Stomach smooth muscle (tissue), 2 donors: Measurements from ENCODE around the gene PTPRG.

ENCODE experiments used
- H3K27ac ChIP-seq: one replicate; pipeline ENCODE4 v1.7.0; 2013; ENCODE audit warnings: mild to moderate bottlenecking, low read length, inconsistent platforms
- H3K27me3 ChIP-seq, 2 donors: one replicate each; pipeline ENCODE4 v1.7.0; 2013; ENCODE audit warnings: low read length in 2 of 2; ENCODE audit not compliant: insufficient read depth in 2 of 2, control insufficient read depth in 1 of 2
- H3K36me3 ChIP-seq, 2 donors: one replicate each; pipeline ENCODE4 v1.7.0; 2013; ENCODE audit warnings: low read length in 2 of 2; ENCODE audit not compliant: control insufficient read depth in 2 of 2, insufficient read depth in 2 of 2
- H3K4me1 ChIP-seq: one replicate; pipeline ENCODE4 v1.7.0; 2013; ENCODE audit warnings: low read length; ENCODE audit not compliant: control insufficient read depth, insufficient read depth
- H3K4me3 ChIP-seq, 2 donors: one replicate each; pipeline ENCODE4 v1.7.0; 2013; ENCODE audit warnings: low read length in 2 of 2
- H3K9ac ChIP-seq, 2 donors: one replicate each; pipeline ENCODE4 v1.7.0; 2013; ENCODE audit warnings: low read length in 2 of 2, mild to moderate bottlenecking in 1 of 2
- H3K9me3 ChIP-seq, 2 donors: one replicate each; pipeline ENCODE4 v1.7.0; 2013; ENCODE audit warnings: low read length in 2 of 2; ENCODE audit not compliant: control insufficient read depth in 2 of 2
- donor health status: healthy.
- donor health status: Pancreatic carcinoma.

PTPRG gene

GRCh38 chr3:62100282-62100989 is 539.1 kb downstream of the PTPRG start:
- Histone ChIP-seq H3K4me3 (no peak overlapping the region), H3K27ac (peak overlapping the region; percentile 4), H3K36me3 (no peaks in the 10 kb centered on the region), H3K27me3 (no peaks in the 10 kb centered on the region), H3K4me1 (no peaks in the 10 kb centered on the region), H3K9me3 (no peaks in the 10 kb centered on the region), H3K9ac (no peak overlapping the region)

GRCh38 chr3:62101488-62101887 is 540.1 kb downstream of the PTPRG start:
- H3K27ac ChIP-seq = no peak overlapping the region
- no peak overlapping the region for H3K4me3 ChIP-seq
- H3K36me3 ChIP-seq = no peaks in the 10 kb centered on the region
- H3K27me3 ChIP-seq = no peaks in the 10 kb centered on the region
- no peaks in the 10 kb centered on the region for H3K4me1 ChIP-seq
- H3K9ac ChIP-seq = no peak overlapping the region
- no peaks in the 10 kb centered on the region for H3K9me3 ChIP-seq

GRCh38 chr3:62103531-62103930 is 542.2 kb downstream of the PTPRG start:
- H3K4me1 ChIP-seq = no peaks in the 10 kb centered on the region
- H3K4me3 ChIP-seq = no peak overlapping the region
- no peak overlapping the region for H3K9ac ChIP-seq
- no peaks in the 10 kb centered on the region for H3K27me3 ChIP-seq
- no peaks in the 10 kb centered on the region for H3K9me3 ChIP-seq
- H3K27ac ChIP-seq = no peak overlapping the region
- H3K36me3 ChIP-seq = no peaks in the 10 kb centered on the region

GRCh38 chr3:62109534-62109933 is 548.2 kb downstream of the PTPRG start:
- no peak overlapping the region for H3K9ac ChIP-seq
- no peaks in the 10 kb centered on the region for H3K27me3 ChIP-seq
- no peaks in the 10 kb centered on the region for H3K36me3 ChIP-seq
- no peak overlapping the region for H3K27ac ChIP-seq
- no peaks in the 10 kb centered on the region for H3K4me1 ChIP-seq
- no peak overlapping the region for H3K4me3 ChIP-seq
- no peaks in the 10 kb centered on the region for H3K9me3 ChIP-seq

- Histone ChIP-seq H3K27me3 (no peaks in the 10 kb centered on the region), H3K27ac (no peak overlapping the region), H3K4me1 (no peaks in the 10 kb centered on the region), H3K9ac (no peak overlapping the region), H3K9me3 (no peaks in the 10 kb centered on the region), H3K4me3 (no peak overlapping the region), H3K36me3 (no peaks in the 10 kb centered on the region)
Observed at GRCh38 chr3:62110443-62111225, 549.3 kb downstream of the PTPRG start.

- Histone ChIP-seq H3K4me3 (no peak overlapping the region), H3K9ac (no peak overlapping the region), H3K4me1 (no peaks in the 10 kb centered on the region), H3K27ac (no peak overlapping the region), H3K36me3 (no peaks in the 10 kb centered on the region), H3K27me3 (no peaks in the 10 kb centered on the region), H3K9me3 (no peaks in the 10 kb centered on the region)
Observed at GRCh38 chr3:62113092-62113491, 551.7 kb downstream of the PTPRG start.

- Histone ChIP-seq H3K36me3 (no peaks in the 10 kb centered on the region), H3K4me3 (no peak overlapping the region), H3K9ac (no peak overlapping the region), H3K4me1 (peaks cover 4% of the 10 kb centered on the region), H3K27ac (no peak overlapping the region), H3K27me3 (no peaks in the 10 kb centered on the region), H3K9me3 (no peaks in the 10 kb centered on the region)
Observed at GRCh38 chr3:62114763-62115162, 553.4 kb downstream of the PTPRG start.

GRCh38 chr3:62117903-62118548 is 556.7 kb downstream of the PTPRG start:
- Histone ChIP-seq H3K4me1 (peaks cover 4% of the 10 kb centered on the region), H3K9me3 (peaks cover 0 to 2% of the 10 kb centered on the region in 2 donors), H3K4me3 (no peak overlapping the region)

GRCh38 chr3:62119139-62119538 is 557.8 kb downstream of the PTPRG start:
- no peaks in the 10 kb centered on the region for H3K36me3 ChIP-seq
- H3K27ac ChIP-seq = no peak overlapping the region
- peaks cover 4% of the 10 kb centered on the region for H3K4me1 ChIP-seq
- H3K9me3 ChIP-seq = peaks cover 0 to 4% of the 10 kb centered on the region in 2 donors
- H3K9ac ChIP-seq = no peak overlapping the region
- H3K4me3 ChIP-seq = no peak overlapping the region
- H3K27me3 ChIP-seq = no peaks in the 10 kb centered on the region

More at GRCh38 chr3:62117903-62118548, 556.7 kb downstream of the PTPRG start:
- Histone ChIP-seq H3K27ac (no peak overlapping the region), H3K36me3 (no peaks in the 10 kb centered on the region), H3K27me3 (no peaks in the 10 kb centered on the region), H3K9ac (no peak overlapping the region)

- no peaks in the 10 kb centered on the region for H3K27me3 ChIP-seq
- H3K4me1 ChIP-seq = peaks cover 4% of the 10 kb centered on the region
- no peaks in the 10 kb centered on the region for H3K36me3 ChIP-seq
- H3K9ac ChIP-seq = no peak overlapping the region
- no peak overlapping the region for H3K27ac ChIP-seq
- H3K4me3 ChIP-seq = no peak overlapping the region
- H3K9me3 ChIP-seq = peaks cover 0 to 4% of the 10 kb centered on the region in 2 donors
Observed at GRCh38 chr3:62122819-62123218, 561.4 kb downstream of the PTPRG start.
